GM18517 (cell line): ENCODE measurements around the gene DDI2.
A peak's percentile ranks its signal among the peaks of the same experiment; 100 is the strongest.

Experiments used
- ATAC-seq: cut with Tn5 transposase; IDR thresholded peaks from one replicate; pipeline ENCODE4 v1.9.1; 2021; ENCODE audit warnings: mild to moderate bottlenecking, moderate library complexity; ENCODE audit not compliant: unreplicated experiment

DDI2 gene

DNA sequence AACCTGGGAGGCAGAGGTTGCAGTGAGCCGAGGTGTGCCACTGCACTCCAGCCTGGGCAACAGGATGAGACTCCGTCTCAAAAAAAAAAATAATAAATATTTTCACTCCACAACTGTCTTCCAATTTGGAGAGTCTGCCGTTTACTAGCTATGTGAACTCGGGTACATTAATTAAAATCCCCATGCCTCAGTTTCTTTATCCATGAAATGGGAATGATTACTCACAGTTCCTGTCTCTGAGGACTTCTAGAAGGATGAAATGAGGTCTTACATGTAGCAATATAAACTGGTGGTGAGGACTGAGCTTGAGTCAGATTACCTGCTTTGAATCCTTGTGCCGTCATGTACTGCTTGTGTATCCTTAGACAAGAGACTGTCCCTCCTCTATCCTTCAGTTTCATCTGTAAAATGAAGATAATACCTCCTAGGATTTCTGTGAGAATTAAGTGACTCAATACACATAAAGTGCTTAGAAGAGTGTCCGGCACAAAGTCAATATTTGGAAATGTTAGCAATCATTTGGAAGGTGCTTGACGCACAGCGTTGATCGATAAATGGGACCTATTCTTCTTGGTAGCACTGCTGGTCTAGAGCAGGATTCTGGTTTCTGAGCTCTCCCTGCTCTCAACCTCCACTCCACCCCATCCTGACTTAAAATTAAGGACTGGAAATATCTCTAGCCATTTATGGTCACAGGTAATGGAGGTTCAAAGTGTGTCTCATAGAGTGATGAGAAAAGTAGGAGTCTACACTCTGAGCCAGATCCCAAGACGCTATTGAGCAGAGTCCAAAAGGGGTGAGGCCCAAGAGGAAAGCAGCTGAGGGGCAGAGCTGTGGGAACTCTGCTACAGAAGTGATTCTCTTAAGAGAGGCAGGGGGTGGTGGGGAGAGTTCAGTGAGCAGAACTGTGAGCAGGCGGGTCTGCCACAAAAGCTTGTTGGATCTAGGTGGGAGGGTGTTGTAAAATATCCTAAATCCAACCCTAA lies 11.6 kb upstream of the DDI2 start:
- ATAC-seq, result no peak

DNA sequence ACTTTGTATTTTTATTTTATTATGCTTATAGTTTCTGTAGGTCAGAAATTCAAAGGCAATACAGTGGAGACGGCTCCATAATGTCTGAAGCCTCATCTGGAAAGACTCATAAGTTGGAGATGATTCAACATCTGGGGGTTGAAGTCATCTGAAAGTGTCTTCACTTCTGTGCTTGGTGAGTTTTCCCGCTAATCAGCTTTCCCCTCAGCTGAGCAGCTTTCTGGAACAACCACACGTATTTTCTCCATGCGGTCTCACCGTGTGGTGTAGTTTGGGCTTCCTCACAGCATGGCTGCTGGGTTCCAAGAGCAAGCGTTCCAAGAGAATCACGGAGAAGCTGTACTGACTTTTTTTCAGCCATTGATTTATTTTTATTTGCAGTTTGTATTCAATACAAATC lies 7.6 kb upstream of the DDI2 start:
- ATAC-seq, result no peak

DNA sequence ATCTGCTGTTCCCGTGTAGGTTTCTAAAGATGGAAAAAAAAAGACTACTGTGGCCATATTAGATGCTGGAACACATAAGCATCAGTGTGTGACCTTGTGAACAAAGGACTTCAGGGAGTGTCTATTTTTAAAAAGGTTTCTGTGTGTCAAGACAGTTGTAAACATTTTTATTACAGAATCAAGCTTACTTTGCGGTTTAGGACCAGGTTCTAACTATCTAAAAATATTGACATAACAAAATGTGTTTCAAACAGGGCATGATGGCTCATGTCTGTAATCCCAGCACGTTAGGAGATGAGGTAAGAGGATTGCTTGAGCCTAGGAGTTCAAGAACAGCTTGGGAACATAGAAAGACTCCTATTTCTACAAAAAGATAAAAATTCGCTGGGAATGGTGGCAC lies 7.1 kb upstream of the DDI2 start:
- no peak for ATAC-seq

DNA sequence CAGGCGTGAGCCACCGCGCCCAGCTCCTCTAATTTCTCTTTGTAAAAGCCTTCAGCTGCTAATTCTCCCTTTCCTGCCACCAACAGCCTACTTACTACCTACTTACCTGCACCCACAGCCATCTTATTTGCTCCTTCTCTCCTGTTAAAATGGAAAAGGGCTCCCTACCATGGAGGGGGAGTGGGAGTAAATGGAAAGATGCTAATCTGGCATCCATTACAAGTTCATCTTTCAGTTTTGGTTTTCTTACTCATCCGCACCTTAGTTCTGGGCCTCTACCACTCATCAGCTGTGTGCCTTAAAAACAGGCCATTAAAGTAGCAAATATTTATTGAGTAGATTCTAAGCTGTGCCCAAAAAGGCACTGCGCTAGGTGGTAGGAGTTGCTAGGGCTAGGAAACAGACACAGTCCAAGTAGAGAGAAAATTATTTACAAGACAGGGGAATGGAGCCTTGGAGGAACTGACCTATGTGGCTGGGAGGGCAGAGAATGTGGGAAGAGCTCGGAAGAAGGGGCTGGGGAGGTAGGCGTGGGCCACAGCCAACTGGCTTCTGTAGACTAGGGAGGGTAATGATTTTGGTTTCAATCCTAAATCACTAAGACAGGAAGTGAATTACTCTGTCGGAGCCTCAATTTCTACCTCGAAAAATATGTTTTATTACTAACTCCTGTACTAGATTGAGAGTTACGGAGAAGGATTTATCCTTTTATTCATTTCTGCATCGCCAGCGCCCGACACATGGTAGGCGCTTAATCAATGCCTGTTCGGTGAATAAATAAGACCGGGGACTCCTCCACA lies 685 bp upstream of the DDI2 start:
- ATAC-seq, result peak; percentile 9

DNA sequence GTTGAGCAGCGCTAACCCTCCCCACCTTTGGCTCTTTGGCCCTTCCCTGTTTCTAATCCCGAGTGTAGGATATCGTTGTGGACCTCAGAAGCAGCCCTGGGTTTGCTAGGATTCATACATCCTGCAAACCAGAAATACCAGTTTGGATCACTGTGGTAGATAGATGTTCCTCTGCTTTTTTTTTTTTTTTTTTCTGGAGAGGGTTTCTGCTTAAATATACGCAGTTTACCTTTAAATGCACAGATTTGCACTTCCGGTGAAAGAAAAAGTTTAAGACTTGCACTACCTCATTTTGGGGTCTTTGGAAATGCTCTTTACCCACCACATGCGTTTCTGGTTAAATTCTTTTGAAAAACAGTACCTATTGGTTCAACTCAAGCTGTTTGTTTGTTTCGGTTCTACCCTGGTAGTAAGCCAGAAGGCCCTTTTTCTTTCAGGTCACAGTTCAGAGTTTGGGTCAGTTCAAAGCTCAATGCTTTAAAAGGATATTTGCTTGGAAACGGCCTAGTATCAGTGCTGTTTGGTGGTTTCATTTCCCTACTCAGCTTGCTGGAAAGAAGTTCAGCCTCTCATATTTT lies 908 bp downstream of the DDI2 start:
- ATAC-seq, result peak; percentile 41

DNA sequence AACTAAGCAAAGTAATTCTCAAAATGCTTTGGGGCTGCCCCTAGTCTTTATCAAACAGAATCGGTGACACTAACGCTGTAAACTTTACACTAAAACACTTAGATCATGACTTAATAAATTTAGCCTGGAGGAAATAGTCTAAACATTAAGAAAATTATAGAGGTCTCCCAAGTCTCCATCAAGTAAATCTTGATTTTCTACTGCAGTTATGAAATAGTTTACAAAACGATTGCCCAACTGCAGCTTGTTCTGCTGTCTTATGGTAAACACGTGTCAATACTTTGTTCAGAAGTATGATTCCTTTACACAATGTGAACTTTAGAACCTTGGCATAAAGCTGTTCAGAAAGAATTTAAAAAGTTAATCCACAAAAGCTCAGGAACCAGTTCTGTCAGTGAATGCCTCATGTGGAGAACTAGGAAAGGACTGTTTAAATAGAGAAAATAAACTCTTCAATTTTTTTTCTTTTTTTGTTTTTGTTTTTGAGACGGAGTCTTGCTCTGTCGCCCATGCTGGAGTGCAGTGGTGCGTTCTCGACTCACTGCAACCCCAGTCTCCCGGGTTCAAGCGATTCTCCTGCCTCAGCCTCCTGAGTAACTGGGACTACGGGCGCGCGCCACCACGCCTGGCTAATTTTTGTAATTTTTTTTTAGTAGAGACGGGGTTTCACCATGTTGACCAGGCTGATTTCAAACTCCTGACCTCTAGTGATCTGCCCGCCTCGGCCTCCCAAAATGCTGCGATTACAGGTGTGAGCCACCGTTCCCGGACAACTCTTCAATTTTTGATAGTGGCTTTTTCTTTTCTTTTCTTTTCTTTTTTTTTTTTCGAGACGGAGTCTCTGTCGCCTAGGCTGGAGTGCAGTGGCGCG lies 1.6 kb downstream of the DDI2 start:
- no peak for ATAC-seq

DNA sequence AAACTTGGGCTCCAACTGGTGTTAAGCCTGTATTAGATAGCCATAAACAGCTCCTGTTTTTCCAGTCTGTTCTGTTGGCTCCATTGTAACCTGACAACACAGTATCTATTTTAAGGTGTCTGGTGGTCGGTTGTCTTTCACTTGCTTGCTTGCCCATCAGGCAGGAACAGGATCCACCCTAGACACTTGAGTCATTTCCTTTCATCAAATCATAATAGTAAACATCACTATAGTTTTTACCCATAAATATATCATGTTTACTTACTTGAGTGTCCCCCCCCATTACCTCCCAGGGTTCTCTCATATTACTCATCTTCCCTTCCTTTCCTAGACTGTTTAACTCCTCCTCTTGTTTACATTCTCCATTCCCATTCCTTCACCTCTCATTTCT lies 2.9 kb downstream of the DDI2 start:
- ATAC-seq, result no peak

DNA sequence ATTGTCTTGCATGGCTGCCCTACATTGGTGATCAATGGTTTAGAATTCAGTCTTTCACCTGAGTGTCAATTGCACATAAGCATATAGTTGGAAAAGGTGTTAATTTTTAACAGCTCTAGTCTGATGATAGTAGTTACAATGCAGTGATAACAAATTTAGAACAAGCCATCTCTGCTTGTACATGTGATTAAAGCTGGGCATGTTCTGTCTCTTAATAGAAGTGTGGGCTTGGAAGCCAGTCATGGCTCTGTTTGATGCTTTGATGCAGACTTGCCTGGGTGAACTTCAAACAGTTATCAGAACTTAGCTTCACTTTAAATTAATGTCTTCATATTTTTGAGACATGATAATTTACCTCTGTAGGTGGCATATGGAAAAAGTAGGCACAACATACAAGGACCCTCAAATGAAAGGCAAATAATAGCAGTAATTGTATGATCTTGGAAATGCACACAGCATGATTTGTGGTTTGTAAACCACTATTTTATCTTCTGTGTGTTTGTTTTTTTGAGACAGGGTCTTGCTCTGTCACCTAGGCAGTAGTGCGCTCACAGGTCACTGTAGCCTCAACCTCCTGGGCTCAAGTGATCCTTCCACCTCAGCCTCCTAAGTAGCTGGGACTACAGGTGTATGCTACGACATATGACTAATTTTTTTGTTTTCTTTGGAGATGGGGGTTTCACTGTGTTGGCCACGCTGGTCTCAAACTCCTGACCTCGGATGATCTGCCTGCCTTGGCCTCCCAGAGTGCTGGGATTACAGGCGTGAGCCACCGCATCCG lies 3.8 kb downstream of the DDI2 start:
- ATAC-seq, result no peak

DNA sequence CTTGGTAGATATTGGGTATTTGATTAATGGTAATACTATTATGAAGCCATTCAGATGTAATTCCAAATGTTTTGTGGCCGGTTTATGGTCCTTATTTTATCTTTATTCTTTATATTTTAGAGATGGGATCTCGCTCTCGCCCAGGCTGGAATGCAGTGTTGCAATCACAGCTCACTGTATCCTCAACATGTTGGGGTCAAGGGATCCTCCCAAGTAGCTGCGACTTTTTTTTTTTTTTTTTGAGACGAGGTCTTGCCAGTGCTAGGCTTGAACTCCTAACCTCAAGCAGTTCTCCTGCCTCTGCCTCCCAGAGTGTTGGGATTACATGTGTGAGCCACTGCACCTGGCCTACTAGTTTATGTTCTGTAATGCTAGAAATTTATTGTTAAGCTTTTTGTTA lies 4.7 kb downstream of the DDI2 start:
- no peak for ATAC-seq

DNA sequence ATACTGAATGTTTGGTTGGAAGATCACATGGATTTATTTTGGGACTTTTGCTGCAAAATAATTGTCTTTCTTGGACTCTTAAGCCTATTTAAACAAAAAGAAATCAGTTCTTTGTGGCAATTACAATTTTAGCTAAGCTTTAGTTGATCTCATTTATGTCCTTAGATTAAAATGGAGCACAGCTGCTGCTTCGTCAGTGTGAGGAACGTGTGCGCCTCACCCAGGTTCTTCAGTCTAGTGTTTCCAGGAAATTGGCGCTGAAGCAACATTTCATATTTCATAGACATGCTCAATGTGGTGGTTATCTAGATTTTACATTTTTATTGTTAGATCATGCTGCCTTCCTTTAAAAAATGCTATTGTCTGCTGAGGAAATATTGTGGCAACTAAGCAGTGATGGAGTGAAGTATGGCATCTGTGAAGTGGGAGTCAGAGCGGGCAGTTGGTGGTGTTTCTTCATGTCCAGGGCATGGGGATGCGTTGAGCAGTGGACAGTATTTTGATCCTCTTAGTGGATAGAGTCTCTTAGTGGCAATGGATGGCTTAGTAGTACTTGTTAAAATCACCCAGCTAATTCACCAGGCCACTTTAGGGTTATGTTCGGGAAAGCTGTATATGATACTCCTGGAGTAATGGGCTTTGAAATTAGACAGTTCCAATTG lies 5.6 kb downstream of the DDI2 start:
- ATAC-seq, result no peak

DNA sequence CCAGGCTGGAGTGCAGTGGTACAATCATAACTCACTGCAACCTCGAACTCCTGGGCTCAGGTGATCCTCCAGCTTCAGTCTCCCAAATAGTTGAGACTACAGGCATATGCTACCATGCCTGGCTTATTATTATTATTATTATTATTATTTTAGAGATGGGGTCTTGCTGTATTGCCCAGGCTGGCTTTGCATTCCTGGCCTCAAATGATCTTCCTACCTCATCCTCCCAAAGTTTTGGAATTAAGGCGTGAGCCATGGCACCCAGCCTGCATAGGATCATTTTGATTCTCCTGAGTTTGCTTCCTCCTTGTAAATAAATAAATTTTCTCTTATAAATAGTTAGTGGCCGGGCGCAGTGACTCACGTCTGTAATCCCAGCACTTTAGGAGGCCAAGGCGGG lies 6.2 kb downstream of the DDI2 start:
- ATAC-seq, result no peak

DNA sequence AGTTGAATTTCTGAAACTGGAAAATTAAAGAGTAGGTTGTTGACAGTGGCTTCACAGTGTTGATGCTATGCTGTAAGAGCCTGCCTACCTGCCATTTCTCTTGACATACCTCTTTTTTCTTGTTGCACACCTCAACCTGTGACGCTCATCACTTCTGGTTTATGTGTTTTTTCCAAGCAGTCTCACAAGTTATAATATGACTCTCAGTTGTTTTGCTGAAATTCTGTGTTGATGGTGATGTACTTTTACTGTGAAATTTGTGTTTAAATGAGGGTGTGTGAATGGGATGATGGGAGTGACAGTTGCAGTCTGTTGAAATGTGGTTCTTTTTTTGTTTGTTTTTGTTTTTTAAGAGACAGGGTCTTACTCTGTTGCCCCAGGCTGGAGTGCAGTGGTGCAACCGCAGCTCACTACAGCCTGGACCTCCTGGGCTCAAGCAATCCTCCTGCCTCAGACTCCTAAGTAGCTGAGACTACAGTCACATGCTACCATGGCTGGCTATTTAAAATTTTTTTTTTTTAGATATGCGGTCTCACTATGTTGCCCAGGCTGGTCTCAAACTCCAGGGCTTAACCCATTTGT lies 7.0 kb downstream of the DDI2 start:
- ATAC-seq, result no peak

DNA sequence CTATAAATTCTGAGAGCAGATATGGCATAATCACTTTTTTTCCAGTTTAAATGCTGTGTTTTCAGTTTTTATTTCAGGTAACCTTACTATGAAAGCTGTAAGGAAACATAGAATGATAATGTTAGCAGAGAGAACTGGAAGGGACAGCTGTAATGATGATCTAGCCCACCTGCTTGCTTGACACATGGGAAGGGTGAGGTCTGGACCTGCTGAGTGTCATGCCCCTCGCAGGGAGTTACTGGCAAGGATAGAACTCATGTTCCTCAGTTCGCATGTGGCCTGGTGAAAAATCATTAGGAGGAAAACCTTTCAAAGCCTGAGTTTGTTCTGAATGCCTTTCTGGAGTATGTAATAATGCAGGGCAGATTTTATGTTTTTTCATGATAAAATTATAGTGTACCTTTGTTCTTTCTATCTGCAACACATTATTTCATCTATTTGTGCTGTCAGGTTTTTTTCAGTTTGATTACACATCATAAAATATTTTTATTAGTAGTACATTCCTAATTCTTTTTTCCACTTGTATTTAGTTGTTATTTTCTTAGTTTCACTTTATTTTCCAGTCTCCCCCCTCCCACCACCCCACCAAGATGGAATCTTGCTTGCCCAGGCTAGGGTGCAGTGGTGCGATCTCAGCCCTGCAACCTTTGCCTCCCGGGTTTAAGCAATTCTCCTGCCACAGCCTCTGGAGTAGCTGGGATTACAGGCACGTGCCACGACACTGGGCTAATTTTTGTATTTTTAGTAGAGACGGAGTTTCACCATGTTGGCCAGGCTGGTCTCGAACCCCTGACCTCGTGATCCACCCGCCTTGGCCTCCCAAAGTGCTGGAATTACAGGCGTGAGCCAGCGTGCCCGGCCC lies 8.0 kb downstream of the DDI2 start:
- ATAC-seq, result no peak

DNA sequence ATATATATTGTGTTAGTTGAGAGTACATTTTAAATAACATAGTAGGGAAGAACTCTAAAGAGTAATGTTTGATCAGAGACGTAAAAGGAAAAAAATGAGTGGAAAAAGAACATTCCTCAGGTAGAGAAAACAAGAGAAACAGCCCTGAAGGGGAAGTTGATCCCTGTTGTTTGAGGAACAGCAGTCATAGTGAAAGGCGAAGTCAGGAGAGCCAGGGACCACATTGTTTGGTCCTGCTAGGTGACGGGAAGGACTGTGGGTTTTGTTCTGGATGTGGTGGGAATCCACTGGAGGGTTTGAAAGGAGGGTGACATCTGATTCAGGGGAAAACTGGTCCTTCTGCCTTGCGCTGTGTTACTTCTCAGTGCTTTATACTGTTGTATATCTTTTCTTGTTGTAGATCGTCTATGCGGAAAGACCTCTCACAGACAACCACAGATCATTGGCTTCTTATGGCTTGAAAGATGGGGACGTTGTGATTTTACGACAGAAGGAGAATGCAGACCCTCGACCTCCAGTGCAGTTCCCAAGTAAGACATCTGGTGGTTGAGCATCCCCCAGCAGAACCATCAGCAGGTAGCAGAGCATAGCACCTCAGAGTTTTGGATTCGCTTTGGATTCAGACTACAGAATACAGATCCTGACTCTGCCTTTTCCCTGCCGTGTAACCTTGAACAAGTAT lies 9.2 kb downstream of the DDI2 start:
- ATAC-seq, result no peak

DNA sequence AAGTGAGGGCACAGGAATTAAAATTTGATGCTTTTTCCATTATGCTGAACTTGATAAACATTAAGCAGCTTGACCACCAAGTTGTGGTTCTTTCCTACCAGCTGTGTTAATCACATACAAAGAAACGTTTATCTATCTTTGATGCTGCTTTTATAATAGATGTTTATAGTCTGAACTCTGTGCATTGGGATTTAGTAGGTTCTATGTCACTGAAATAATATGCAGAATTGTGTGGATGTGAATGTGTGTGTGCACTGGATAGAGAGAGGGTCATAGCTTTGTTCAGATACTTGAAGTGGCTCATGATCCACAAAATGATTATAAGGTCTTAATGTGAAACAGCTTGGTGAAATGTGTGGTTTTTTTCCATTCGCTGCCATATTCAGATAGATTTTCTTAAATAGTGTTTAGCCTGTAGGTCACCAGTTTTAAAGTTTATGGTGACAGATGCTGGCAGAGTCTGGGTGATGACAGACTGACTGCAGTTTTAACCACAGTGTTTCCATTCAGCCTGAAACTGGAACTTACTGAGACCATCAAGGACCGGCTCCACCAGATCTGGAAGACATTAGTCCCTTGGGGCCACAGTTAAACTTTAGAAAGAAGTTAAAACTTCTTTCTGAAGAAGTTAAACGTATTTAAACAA lies 10.2 kb downstream of the DDI2 start:
- ATAC-seq, result peak; percentile 79

DNA sequence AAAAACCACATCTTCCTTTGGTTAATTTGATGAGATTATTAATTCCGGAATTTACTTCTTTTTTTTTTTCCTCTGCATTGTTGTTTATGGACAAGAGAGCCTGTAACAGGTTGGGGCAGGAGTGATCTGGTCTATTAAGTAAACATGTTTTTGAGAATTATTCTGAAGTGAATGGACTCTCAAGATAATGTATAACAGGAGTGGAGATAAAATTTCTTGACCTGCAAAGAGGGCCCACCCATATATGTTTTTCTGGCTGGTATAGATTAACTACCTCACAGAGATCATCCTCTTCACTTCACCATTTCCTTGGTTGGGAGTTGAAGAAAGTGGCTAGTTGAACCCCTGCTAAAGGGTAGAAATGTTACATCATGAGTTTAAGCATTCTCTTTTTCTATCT lies 10.7 kb downstream of the DDI2 start:
- ATAC-seq, result peak; percentile 33
